ENCODE measurements around the gene CA10.

DNA sequence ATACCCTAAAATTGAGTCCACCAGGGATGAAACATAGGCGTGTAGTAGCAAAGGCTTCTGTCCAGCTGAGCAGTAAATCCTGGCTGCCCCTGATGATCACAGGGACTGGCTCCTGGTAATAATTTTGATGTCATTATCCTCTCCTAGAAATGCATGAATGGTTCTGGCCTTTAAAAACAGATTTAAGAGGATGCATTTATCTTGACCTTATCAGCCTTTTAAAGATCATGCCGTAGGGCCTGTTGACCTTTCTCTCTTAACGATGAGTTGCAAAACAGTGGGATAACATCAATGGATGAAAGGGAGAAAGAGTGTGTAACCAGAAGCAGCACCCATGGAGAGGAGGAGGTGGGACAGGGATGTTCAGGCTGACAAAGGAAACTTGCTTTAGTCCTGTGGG is 128.5 kb downstream of the CA10 start:
- no peak for TF ChIP-seq POLR2A (IDR thresholded peaks at IDR 0.05; ENCODE audit: low read depth, low read length)
- TF ChIP-seq POLR2AphosphoS5 (IDR thresholded peaks at IDR 0.05; ENCODE audit: low read depth, low read length) = no peak
